SKM-1 (cell line): ENCODE measurements around the gene EOGT.

Experiments used
- DNase-seq: peaks from one replicate; lab custom pipeline; 2025; ENCODE audit not compliant: unreplicated experiment; lab: John Stamatoyannopoulos, UW

The EOGT gene

DNA sequence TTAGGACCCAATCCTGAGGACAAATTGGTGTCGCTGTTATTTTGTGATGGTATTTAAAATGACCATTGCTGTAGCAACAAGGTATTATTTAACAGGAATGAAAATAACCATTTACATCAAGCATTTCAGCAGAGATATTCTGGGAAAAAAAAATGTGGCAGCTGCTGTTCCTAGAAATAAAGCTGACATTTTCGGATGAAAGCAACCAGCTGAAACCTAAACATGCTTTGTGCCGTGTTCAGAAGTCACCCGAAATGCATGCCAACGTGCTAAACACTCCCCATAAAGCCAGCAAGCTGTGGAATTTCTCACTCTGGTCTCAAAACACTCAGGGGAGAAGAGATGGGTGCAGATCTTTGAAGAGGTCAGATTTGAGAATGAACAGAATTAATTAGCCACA, 49.6 kb downstream of the EOGT start:
- DNase-seq, result no peak

DNA sequence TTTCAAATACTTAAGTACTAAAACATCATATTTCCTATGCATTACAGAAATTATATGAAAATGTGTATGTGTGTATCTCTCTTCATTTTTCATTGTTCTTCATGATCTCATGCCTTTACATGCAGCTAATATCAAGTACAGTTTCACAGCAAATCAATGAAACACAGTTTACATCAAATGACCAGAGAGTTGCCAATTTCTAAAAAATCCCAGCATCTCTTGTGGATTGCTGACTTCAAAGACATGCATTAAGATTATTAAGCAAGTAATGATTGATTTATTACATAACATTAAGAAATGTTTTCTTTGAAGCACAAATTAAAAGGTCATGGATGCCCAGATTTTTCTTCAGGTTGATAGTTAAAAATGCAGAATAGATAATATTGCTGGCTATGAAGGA, 50.1 kb downstream of the EOGT start:
- DNase-seq, result no peak

DNA sequence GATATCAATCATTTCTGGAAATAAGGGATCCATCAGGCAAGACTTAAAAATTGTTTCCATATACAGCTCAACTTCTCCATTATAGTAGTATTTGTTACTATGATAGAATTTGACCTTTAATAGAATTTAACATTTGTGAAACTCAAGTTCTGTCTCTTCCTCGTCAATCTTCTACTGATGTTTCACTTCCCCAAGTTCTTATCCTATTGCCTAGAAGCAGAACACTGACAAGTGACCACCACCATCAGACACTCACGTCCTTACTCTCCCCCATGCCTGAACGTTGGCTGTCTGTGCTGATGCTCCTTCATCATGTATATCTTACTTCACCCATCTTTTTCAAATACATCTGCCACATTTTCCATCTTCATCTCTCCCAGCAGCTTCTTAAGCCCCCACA, 54.6 kb downstream of the EOGT start:
- no peak for DNase-seq

DNA sequence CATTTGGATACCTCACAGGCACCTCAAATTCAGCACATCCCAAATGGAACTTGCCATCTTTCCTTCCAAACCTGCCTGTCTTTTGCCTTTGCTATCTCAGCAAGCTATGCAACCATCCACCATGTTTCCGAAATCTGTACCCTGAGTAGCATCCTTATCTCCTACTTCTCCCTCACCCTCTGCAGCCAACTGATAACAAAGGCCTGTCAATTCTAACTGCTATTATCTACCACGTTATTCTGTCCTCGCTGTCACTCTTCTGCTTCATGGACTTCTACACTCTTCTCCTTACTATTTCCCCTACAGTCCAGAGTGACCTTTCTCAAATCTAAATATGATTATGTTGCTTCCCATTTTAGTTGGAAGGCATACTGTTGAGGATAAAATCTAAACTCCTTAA, 55.6 kb downstream of the EOGT start:
- DNase-seq, result no peak

DNA sequence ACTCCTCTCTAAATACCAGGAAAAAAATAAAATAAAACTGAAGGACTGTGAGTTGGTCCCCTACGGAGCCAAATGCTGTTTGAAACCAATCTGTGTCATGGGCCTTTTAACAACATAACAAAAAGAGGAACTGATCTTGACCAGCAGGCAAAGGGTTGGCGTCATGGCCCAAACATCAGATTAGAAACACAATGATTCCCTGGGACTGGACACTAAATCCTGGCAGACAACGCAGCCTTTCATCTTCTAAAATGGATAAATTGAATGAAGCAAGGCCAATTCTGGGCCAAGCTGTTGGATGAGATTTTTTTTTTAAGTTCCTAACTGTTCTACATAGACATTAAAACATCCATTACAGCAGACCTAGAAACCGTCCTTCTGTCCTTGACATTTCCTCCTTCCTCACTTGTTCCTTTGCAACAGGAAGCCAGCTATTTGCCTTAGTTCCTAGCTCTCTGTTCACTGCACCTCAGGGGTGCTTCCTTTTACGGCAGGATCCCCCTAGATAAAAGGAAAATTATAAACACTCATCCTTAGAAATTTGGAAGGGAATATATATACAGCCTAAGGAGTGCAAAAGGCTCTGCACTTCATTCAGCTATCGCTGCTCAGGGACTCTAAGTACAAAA, 59.6 kb downstream of the EOGT start:
- no peak for DNase-seq

DNA sequence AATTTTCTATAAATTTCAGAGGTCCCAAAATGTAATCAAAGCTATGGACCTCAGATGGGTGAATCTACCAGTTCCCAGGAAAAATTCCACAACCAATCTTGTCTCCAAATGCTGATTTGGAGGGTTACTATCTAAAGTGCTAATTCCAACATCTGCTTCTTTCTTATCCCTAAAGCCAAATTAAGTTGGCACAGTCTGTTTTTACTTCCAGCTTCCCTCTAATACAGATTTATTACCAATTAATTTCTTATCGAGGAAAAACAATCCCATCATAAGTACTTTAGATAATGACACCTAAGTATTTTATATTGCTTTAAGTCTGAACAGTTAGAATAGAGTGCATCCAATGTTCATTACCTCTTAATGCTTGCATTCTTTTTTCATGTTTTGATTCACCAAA, 68.3 kb downstream of the EOGT start:
- DNase-seq, result no peak

DNA sequence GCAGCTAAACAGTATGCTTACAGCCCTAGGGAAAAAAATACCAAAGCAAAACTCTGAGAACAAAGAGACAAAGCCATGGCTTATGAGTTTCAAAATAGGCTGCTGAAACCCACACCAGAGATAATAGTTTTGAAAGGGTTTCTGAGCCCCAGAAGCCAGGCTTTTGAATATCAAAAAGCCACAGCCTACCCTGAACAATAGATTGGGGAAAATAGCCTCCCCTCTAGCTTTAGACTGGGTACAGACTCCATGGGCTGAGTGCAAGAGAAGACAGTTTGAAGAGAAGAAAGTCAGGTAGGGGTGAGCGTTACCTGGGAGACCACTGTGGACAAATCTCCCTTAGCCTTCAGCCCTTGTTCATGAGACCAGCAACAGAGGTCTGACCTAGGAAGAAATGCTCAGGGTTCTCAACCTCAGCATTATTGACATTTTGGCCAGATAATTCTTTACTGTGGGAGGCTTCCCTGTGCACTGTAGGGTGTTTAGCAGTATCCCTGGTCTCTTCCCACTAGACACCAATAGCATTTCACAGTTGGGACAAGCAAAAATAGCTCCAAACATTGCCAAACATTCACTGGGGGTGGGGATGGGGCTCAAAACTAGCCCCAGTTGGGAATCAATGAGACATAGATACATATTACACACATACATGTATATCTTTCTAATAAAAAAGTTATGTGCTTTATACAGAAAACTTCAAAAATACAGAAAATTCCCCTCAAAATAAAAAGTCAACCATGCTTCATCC, 69.6 kb downstream of the EOGT start:
- no peak for DNase-seq

DNA sequence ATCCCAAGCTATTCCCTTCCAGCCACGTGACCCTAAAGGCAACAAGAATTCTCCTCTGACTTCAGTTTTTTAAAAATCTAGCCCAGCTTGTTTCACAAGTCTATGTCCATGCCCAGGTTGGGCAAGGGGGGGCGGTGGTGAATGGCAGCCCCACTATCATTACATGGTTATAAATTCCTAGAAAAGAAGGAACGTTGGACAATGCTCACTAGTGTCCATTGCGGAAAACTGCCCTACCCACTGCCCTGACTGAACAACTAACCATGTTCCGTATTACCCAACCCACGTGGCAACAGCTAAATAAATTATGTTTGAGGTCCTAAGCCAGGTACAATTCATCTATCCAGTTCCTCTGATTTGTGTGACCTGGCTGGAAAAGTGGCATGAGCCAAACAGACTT, 72.4 kb downstream of the EOGT start:
- DNase-seq, result no peak

DNA sequence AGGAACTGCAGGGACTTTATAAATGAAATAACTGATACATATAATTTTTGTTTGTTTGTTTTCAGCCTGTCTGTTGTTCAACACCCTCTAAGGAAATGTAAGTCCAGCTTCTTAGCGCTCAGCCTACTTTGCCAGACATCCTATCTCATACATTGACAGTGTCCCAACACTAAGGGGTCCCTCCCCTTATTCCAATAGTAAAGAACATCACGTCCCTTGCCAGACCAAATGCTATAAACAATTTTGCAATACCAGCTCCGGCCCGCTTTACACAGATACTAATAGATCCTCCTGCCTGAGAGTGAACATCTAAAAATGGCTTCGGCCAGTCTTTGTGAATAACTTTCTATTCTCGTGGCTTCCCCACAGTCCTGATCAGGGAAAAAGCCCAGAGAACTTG, 76.6 kb downstream of the EOGT start:
- no peak for DNase-seq

DNA sequence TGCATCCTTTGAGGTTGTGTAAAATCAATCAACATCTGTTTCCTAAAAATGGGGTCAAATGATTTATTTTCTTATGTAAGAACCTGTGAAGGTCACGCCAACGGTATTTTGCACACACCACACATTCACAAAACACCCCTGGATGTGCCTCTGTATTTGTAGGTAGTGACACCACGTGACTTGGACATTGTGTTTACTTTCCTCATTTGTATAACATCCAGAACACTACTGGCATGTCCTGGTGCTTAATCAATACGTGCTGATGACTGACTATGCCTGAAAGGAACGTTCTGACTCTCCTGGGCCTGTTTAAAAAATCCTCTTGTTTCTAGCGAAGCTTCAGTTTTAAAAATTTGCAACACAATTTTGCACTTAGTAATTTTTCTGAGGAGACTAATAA, 77.7 kb downstream of the EOGT start:
- no peak for DNase-seq

DNA sequence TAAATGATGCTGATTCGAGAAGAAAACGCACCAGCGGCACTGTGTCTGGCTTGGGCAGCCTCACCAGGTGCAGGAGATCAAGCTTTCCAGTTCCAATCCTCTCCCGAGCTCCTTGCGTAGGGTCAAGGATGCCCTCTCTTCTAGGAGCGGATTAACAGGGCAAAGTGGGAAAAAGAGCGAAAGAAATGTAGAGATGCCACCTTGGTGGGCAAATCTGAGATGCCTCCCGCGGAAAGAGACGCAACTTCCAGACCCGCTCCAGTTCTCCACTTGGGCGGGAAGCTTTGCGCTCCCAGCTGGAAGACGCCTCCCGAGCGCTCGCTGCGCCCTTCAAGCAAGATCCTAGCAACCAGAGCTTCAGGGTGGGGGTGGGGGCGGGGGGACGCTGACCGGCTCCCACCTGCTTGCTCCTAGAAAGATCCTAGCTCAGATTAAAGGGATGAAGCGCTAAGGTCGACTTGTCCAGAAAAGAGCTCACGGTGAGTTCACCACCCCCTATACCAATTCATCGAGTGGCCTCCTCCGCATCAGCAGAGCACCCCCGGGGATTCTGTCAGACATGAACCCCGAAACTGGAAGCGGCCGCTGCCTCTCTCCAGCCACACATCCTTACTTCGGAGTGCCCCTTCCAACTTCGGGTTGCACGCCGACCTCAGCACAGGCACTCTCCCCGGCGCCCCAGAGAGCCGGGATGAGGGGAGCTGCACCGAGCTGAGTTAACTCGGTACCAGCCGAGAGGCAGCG, 81.9 kb downstream of the EOGT start:
- DNase-seq, result no peak
